Fibroblast of lung (primary cell): ENCODE data around the gene RASA1. TPM values are rescaled to one million over a fixed set of nuclear protein-coding genes. Genes with fewer than 3 reads are reported as not detected.

ENCODE experiments used
- DNase-seq, 2 donors: peaks; one replicate each; pipeline versions ENCODE4 v3.0.0 to v3.0.0-alpha.2; 2010; ENCODE audit warnings: low read depth in 2 of 2
- H2AFZ ChIP-seq: 2 replicates; pipeline ENCODE4 v1.5.1; 2012; ENCODE audit warnings: low read length, control low read depth, inconsistent platforms
- H3K27ac ChIP-seq: 2 replicates; pipeline ENCODE4 v1.5.1; 2011; ENCODE audit warnings: low read length, control low read depth; ENCODE audit not compliant: insufficient read depth
- H3K27me3 ChIP-seq: 2 replicates; pipeline ENCODE4 v1.5.1; 2011; ENCODE audit warnings: mild to moderate bottlenecking, low read length; ENCODE audit not compliant: control insufficient read depth, insufficient read depth
- H3K36me3 ChIP-seq: 2 replicates; pipeline ENCODE4 v1.5.1; 2011; ENCODE audit warnings: low read length; ENCODE audit not compliant: control insufficient read depth, insufficient read depth
- H3K4me1 ChIP-seq: 2 replicates; pipeline ENCODE4 v1.5.1; 2011; ENCODE audit warnings: low read length; ENCODE audit not compliant: control insufficient read depth, insufficient read depth; ENCODE audit errors: extremely low read depth
- H3K4me2 ChIP-seq: 2 replicates; pipeline ENCODE4 v1.5.1; 2011; ENCODE audit warnings: low read length, control low read depth; ENCODE audit not compliant: insufficient read depth; ENCODE audit errors: extremely low read depth
- H3K4me3 ChIP-seq, 4 experiments: fragments of 200-600 bp in 1 of 4; sonication (generic) in 1 of 4; replicated peaks in 1 of 4; 2 replicates each; pipeline ENCODE4 v1.5.1; 2011 to 2016; ENCODE audit warnings: low read length in 4 of 4, low read depth in 3 of 4, mild to moderate bottlenecking in 3 of 4, control low read depth in 2 of 4, inconsistent platforms in 1 of 4, mixed read lengths in 1 of 4; ENCODE audit not compliant: insufficient read depth in 1 of 4; ENCODE audit errors: control extremely low read depth in 1 of 4
- H3K79me2 ChIP-seq: 2 replicates; pipeline ENCODE4 v1.5.1; 2012; ENCODE audit warnings: mild to moderate bottlenecking, low read length, inconsistent platforms; ENCODE audit not compliant: control insufficient read depth, insufficient read depth
- H3K9ac ChIP-seq: 2 replicates; pipeline ENCODE4 v1.5.1; 2011; ENCODE audit warnings: mild to moderate bottlenecking, low read length, control low read depth; ENCODE audit not compliant: insufficient read depth
- H3K9me3 ChIP-seq: 2 replicates; pipeline ENCODE4 v1.5.1; 2012; ENCODE audit warnings: low read depth, low read length; ENCODE audit not compliant: control insufficient read depth, insufficient read depth
- H4K20me1 ChIP-seq: 2 replicates; pipeline ENCODE4 v1.5.1; 2011; ENCODE audit warnings: low read length; ENCODE audit not compliant: control insufficient read depth, insufficient read depth; ENCODE audit errors: extremely low read depth
- EZH2 ChIP-seq: IDR thresholded peaks from 2 replicates; pipeline ENCODE4 v1.5.1; 2012; ENCODE audit warnings: low read length, control low read depth, mild to moderate bottlenecking; ENCODE audit errors: missing control alignments
- polyA plus RNA-seq, 2 donors: library from polyadenylated mRNA; depleted of rRNA in 1 of 2; stranded (reverse) in 1 of 2; unstranded in 1 of 2; fragments of >200 nt; gene quantifications; 2 replicates each; pipeline ENCODE4 v1.2.1, GENCODE V29; 2011 to 2012; ENCODE audit warnings: missing spikeins in 1 of 2
- total RNA-seq: library from RNA; depleted of rRNA; stranded (reverse); fragments of >200 nt; gene quantifications from 2 replicates; pipeline ENCODE4 v1.2.1, GENCODE V29; 2014
- TF ChIP-seq, protein P1 (sequence below), 2 donors: IDR thresholded peaks in 1 of 2; conservative IDR thresholded peaks in 1 of 2; 1 replicate in 1 of 2; 2 replicates in 1 of 2; pipeline ENCODE4 v1.5.1; 2011 to 2012; ENCODE audit warnings: low read length in 2 of 2, control low read depth in 1 of 2, inconsistent platforms in 1 of 2, low read depth in 1 of 2, mild to moderate bottlenecking in 1 of 2

The RASA1 gene
- total and polyA plus RNA-seq, 2 donors (not counting 1 experiment from before 2014, with no cell fraction given): 45.8 to 66.6 TPM

DNA sequence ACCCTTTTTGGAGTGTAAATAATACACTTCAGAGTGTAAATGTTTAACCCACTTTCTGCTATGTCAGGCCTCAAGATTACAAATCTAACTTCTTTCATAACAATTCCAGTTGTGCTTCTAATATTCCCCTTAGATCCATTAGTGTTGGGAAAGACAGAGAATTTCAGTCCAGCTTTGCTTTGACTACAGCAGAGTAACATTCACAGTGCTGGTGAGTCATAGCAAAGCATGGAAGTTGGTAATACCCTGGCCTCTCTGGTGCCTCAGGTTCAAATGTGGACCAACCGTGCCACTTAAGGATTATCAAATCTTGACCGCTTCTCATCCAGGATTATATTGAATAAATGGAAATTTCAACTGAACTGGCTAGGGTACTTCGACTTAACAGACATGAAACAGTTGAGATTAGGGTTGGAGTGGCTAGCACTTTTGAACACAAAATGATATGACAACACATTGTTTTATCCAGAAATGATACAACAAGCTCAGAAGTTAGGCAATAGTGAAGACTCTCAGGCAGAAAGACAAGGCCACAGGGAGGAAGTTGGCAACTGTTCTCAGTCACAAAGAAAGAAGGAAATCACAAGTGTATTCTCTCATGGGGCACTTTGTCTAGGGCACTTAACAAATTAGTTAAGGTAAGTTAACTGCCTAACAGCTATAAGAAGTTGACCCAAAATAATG lies 24.4 kb upstream of the RASA1 start:
- Histone ChIP-seq H3K27ac (no peak overlapping the region), H4K20me1 (no peaks in the 10 kb centered on the region), H2AFZ (no peak overlapping the region), H3K27me3 (no peaks in the 10 kb centered on the region), H3K4me2 (no peak overlapping the region), H3K79me2 (no peaks in the 10 kb centered on the region), H3K36me3 (no peaks in the 10 kb centered on the region), H3K9ac (no peak overlapping the region), H3K4me1 (no peaks in the 10 kb centered on the region), H3K9me3 (no peaks in the 10 kb centered on the region), H3K4me3 (no peak overlapping the region)
- TF ChIP-seq, protein P1, sequence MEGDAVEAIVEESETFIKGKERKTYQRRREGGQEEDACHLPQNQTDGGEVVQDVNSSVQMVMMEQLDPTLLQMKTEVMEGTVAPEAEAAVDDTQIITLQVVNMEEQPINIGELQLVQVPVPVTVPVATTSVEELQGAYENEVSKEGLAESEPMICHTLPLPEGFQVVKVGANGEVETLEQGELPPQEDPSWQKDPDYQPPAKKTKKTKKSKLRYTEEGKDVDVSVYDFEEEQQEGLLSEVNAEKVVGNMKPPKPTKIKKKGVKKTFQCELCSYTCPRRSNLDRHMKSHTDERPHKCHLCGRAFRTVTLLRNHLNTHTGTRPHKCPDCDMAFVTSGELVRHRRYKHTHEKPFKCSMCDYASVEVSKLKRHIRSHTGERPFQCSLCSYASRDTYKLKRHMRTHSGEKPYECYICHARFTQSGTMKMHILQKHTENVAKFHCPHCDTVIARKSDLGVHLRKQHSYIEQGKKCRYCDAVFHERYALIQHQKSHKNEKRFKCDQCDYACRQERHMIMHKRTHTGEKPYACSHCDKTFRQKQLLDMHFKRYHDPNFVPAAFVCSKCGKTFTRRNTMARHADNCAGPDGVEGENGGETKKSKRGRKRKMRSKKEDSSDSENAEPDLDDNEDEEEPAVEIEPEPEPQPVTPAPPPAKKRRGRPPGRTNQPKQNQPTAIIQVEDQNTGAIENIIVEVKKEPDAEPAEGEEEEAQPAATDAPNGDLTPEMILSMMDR (conservative IDR thresholded peaks at IDR 0.05 in 1 of 2, IDR thresholded peaks at IDR 0.05 in 1 of 2; ENCODE audit: low read depth in 1 of 2, low read length in 2 of 2): no peak
- no peak for TF ChIP-seq EZH2
- DNase-seq: peak; percentile 63 to 80

DNA sequence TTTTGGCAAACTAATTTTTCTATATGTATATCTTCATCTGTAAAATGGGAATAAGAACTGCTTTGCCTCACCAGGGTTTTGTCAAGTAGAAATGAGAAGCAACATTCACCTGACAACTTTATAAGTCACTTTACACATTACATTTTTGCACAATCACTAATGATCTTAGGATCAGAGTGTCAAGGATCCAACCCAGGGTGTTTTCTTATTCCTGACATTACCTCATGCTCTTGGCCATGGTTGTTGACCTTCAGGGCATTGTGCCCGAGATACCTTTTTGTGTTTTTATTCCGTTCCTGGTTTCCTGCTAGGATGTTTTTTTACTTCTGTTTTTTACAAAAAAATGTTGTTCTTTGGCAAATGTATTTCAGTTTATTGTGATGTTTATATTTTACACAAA lies 22.2 kb upstream of the RASA1 start:
- no peaks in the 10 kb centered on the region for H3K36me3 ChIP-seq
- H3K4me2 ChIP-seq: no peak overlapping the region
- H3K27ac ChIP-seq: no peak overlapping the region
- no peak for DNase-seq
- no peaks in the 10 kb centered on the region for H3K9me3 ChIP-seq
- H3K79me2 ChIP-seq: no peaks in the 10 kb centered on the region
- no peaks in the 10 kb centered on the region for H3K27me3 ChIP-seq
- H4K20me1 ChIP-seq: no peaks in the 10 kb centered on the region
- H2AFZ ChIP-seq: no peak overlapping the region
- no peaks in the 10 kb centered on the region for H3K4me1 ChIP-seq
- H3K4me3 ChIP-seq: no peak overlapping the region
- no peak for TF ChIP-seq EZH2
- TF ChIP-seq, protein P1 (conservative IDR thresholded peaks at IDR 0.05 in 1 of 2, IDR thresholded peaks at IDR 0.05 in 1 of 2; ENCODE audit: low read depth in 1 of 2, low read length in 2 of 2): no peak
- H3K9ac ChIP-seq: no peak overlapping the region

DNA sequence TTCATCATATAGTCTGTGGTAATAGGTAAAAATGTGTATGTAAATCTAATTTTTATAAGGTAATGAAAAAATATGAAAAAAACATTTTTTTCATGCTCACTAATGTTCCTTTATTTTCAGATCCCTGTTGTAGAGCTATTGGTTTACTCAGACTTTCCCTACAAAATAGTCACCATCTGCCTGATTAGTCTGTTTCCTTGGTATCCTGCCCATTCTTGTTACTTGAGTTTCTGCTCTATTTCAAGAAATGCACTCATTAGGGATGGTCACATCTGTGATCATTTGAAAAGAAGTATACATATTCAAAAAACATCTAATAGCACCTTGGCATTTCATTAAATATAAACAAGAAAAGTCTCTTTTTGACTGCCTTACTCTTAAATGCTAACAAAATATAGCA lies 21.6 kb upstream of the RASA1 start:
- Histone ChIP-seq H3K9ac (no peak overlapping the region), H3K79me2 (no peaks in the 10 kb centered on the region), H2AFZ (no peak overlapping the region), H3K4me1 (no peaks in the 10 kb centered on the region), H3K36me3 (no peaks in the 10 kb centered on the region), H3K4me3 (no peak overlapping the region), H3K27me3 (no peaks in the 10 kb centered on the region), H3K27ac (no peak overlapping the region), H3K9me3 (no peaks in the 10 kb centered on the region), H4K20me1 (no peaks in the 10 kb centered on the region), H3K4me2 (no peak overlapping the region)
- no peak for TF ChIP-seq EZH2
- TF ChIP-seq, protein P1 (conservative IDR thresholded peaks at IDR 0.05 in 1 of 2, IDR thresholded peaks at IDR 0.05 in 1 of 2; ENCODE audit: low read depth in 1 of 2, low read length in 2 of 2): no peak
- DNase-seq: peak in 1 of 2 donors; percentile 13
